ENCODE results near the gene BABAM2. TPM values are rescaled to one million over a fixed set of nuclear protein-coding genes. Genes with fewer than 3 reads are reported as not detected.
A peak's percentile ranks its signal among the peaks of the same experiment; 100 is the strongest.

Gene BABAM2
- polyA plus RNA-seq, 3 donors, result 33.2 to 52.8 (median 49.3) TPM

DNA sequence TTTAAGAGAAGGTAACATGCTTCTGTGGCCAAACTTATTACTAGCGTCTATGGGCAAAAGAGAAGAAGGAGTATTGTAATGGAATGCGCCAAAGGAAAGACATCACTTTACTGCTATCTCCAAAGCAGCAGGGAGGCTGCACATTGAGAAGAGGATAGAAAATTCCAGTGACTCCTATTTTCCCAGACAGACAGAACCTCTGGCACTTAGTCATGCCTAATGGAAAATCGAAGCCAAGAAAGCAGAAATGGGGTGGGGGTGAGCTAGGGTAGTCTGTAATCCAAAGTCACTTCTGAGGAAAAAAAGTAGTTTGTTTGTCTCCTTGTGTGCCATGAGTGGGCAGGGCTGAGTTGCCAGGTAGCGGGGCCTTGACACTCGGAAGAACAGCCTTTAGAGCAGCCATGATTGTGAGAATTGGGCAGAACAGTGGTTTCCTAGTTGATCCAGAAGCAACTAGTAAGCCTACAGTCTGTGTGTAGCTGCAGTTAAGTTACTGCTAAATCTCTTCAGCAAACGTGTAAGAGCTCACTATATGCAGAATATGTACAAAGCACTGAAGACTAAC, 422.8 kb downstream of the BABAM2 start:
- H3K4me1 ChIP-seq (ENCODE audit: control insufficient read depth in 1 of 2, insufficient read depth in 2 of 2, low read length in 2 of 2), result peaks cover 8 to 12% of the 10 kb centered on the region in 2 donors
- H4K20me1 ChIP-seq (ENCODE audit: insufficient read depth, low read length), result no peaks in the 10 kb centered on the region
- H3K27me3 Mint-ChIP-seq (ENCODE audit: low read depth in 3 of 3), result peaks cover 0 to 2% (median 0%) of the 10 kb centered on the region in 3 donors
- no peak overlapping the region for H3K4me2 ChIP-seq (replicated peaks; ENCODE audit: extremely low read depth, low read length, poor library complexity, severe bottlenecking)
- H3K36me3 ChIP-seq (replicated peaks in 1 of 2; ENCODE audit: control insufficient read depth in 1 of 2, insufficient read depth in 2 of 2, low read length in 2 of 2), result peaks cover 10 to 23% of the 10 kb centered on the region in 2 donors
- no peak overlapping the region for H2AFZ ChIP-seq (ENCODE audit: insufficient read depth, low read depth, low read length, poor library complexity, severe bottlenecking)
- H3K4me1 Mint-ChIP-seq, result peaks cover 12% of the 10 kb centered on the region
- H3K9me3 Mint-ChIP-seq, result peaks cover 0 to 3% (median 0%) of the 10 kb centered on the region in 7 donors
- H3K9me3 ChIP-seq (replicated peaks in 1 of 2; ENCODE audit: control insufficient read depth in 1 of 2, insufficient read depth in 1 of 2, low read length in 2 of 2), result no peaks in the 10 kb centered on the region
- WGBS (ENCODE audit: insufficient coverage), result 97% methylated on average over 3 of the region's 6 CpGs
- H3K9ac ChIP-seq (ENCODE audit: insufficient read depth, low read length, poor library complexity, severe bottlenecking), result no peak overlapping the region
- no peaks in the 10 kb centered on the region for H3K79me2 ChIP-seq (ENCODE audit: insufficient read depth, low read length)
- DNase-seq, result no peak
- H3K36me3 Mint-ChIP-seq, result peaks cover 21 to 35% of the 10 kb centered on the region in 2 donors
- H3K4me3 ChIP-seq (replicated peaks in 1 of 3; ENCODE audit: low read depth in 2 of 3, low read length in 3 of 3), result no peak overlapping the region
- H3K27me3 ChIP-seq (ENCODE audit: control insufficient read depth in 2 of 2, insufficient read depth in 2 of 2, low read length in 2 of 2), result no peaks in the 10 kb centered on the region
- intact Hi-C loops (cut with micrococcal nuclease), result no loop called here
- H3K27ac ChIP-seq (ENCODE audit: low read depth in 1 of 2, low read length in 2 of 2), result no peak overlapping the region
- H3K4me3 Mint-ChIP-seq, result no peak overlapping the region
- TF ChIP-seq, protein P1, sequence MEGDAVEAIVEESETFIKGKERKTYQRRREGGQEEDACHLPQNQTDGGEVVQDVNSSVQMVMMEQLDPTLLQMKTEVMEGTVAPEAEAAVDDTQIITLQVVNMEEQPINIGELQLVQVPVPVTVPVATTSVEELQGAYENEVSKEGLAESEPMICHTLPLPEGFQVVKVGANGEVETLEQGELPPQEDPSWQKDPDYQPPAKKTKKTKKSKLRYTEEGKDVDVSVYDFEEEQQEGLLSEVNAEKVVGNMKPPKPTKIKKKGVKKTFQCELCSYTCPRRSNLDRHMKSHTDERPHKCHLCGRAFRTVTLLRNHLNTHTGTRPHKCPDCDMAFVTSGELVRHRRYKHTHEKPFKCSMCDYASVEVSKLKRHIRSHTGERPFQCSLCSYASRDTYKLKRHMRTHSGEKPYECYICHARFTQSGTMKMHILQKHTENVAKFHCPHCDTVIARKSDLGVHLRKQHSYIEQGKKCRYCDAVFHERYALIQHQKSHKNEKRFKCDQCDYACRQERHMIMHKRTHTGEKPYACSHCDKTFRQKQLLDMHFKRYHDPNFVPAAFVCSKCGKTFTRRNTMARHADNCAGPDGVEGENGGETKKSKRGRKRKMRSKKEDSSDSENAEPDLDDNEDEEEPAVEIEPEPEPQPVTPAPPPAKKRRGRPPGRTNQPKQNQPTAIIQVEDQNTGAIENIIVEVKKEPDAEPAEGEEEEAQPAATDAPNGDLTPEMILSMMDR (IDR thresholded peaks at IDR 0.05), result no peak
- peak overlapping the region in 1 of 7 donors; percentile 8 for H3K27ac Mint-ChIP-seq

DNA sequence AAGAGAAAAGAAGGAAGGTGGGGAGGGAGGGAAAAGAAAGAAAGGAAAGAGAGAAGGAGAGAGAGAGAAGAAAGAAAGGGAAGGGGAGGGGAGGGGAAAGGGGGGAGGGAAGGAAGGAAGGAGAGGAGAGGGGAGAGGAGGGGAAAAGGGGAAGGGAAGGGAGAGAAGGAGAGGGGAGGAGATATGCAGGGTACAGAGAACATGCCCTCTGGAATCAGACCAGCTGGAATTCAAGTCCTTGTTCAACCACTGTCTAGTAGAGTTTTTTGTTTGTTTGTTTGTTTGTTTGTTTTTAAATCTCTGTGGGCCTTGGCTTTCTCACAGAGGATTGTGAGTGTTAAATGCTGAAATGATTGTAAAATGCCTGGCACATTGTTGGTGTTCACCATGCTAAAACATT, 424.4 kb downstream of the BABAM2 start:
- Mint-ChIP-seq H3K27ac (no peak overlapping the region), H3K36me3 (peaks cover 14 to 26% of the 10 kb centered on the region in 2 donors), H3K9me3 (peaks cover 0 to 3% (median 0%) of the 10 kb centered on the region in 7 donors), H3K27me3 (ENCODE audit: low read depth in 3 of 3) (peaks cover 0 to 3% (median 0%) of the 10 kb centered on the region in 3 donors), H3K4me1 (peaks cover 12% of the 10 kb centered on the region), H3K4me3 (no peak overlapping the region)
- Histone ChIP-seq H3K4me2 (replicated peaks; ENCODE audit: extremely low read depth, low read length, poor library complexity, severe bottlenecking) (no peak overlapping the region), H3K9ac (ENCODE audit: insufficient read depth, low read length, poor library complexity, severe bottlenecking) (no peak overlapping the region), H3K36me3 (replicated peaks in 1 of 2; ENCODE audit: control insufficient read depth in 1 of 2, insufficient read depth in 2 of 2, low read length in 2 of 2) (peaks cover 1 to 9% of the 10 kb centered on the region in 2 donors), H4K20me1 (ENCODE audit: insufficient read depth, low read length) (no peaks in the 10 kb centered on the region), H2AFZ (ENCODE audit: insufficient read depth, low read depth, low read length, poor library complexity, severe bottlenecking) (no peak overlapping the region), H3K9me3 (replicated peaks in 1 of 2; ENCODE audit: control insufficient read depth in 1 of 2, insufficient read depth in 1 of 2, low read length in 2 of 2) (no peaks in the 10 kb centered on the region), H3K4me1 (ENCODE audit: control insufficient read depth in 1 of 2, insufficient read depth in 2 of 2, low read length in 2 of 2) (peaks cover 8 to 12% of the 10 kb centered on the region in 2 donors), H3K27me3 (ENCODE audit: control insufficient read depth in 2 of 2, insufficient read depth in 2 of 2, low read length in 2 of 2) (no peaks in the 10 kb centered on the region), H3K27ac (ENCODE audit: low read depth in 1 of 2, low read length in 2 of 2) (no peak overlapping the region), H3K79me2 (ENCODE audit: insufficient read depth, low read length) (no peaks in the 10 kb centered on the region), H3K4me3 (replicated peaks in 1 of 3; ENCODE audit: low read depth in 2 of 3, low read length in 3 of 3) (no peak overlapping the region)
- TF ChIP-seq, protein P1 (IDR thresholded peaks at IDR 0.05), result no peak
- intact Hi-C loops (cut with micrococcal nuclease), result no loop called here
- no peak for DNase-seq
